GM18517 (cell line): ENCODE data around the gene ATF5.

Experiments used
- ATAC-seq: cut with Tn5 transposase; IDR thresholded peaks from one replicate; pipeline ENCODE4 v1.9.1; 2021; ENCODE audit warnings: mild to moderate bottlenecking, moderate library complexity; ENCODE audit not compliant: unreplicated experiment

ATF5 gene

GRCh38 chr19:49972841-49973240 is 43.8 kb downstream of the ATF5 start:
- no peak for ATAC-seq

GRCh38 chr19:49973987-49974386 is 45.0 kb downstream of the ATF5 start:
- ATAC-seq = no peak

GRCh38 chr19:49975051-49975450 is 46.0 kb downstream of the ATF5 start:
- no peak for ATAC-seq

GRCh38 chr19:49976496-49976895 is 47.5 kb downstream of the ATF5 start:
- no peak for ATAC-seq

- no peak for ATAC-seq
These were observed 48.1 kb downstream of the ATF5 start for GRCh38 chr19:49977076-49977475.

GRCh38 chr19:49977881-49978280 is 48.9 kb downstream of the ATF5 start:
- no peak for ATAC-seq

- no peak for ATAC-seq
These were observed 49.3 kb downstream of the ATF5 start for GRCh38 chr19:49978324-49978723.

- no peak for ATAC-seq
These were observed 52.9 kb downstream of the ATF5 start for GRCh38 chr19:49981603-49982593.
